Heart left ventricle (tissue), 13 donors: Measurements from ENCODE around the gene ZNF423.

Experiments used
- POLR2A ChIP-seq, 2 donors: fragments of 450-650 bp; IDR thresholded peaks; one replicate each; pipeline ENCODE4 v1.6.1; 2017; ENCODE audit warnings: antibody characterized with exemption in 2 of 2, mild to moderate bottlenecking in 2 of 2, moderate library complexity in 2 of 2
- TF ChIP-seq, protein P1 (sequence below), 12 donors: fragments of 200-600 bp; sonication (generic) in 4 of 12; IDR thresholded peaks; one replicate each; pipeline versions ENCODE4 v1.5.0 to v1.8.0; 2018 to 2022; ENCODE audit warnings: antibody characterized with exemption in 12 of 12, mild to moderate bottlenecking in 5 of 12
- donor health status: ischemic (EF 13 %, LVEDD 7.1; RV severe dilation, severe dysfunction).
- donor health status: DM: no; HTN: yes; CAD: no.
- donor health status: DM: no; HTN: no; CAD: no.
- donor health status: ischemic (EF 25% LVEDD 6.9; RV normal size, moderate dysfunction).
- donor health status: ischemic (EF 25% LVEDD 5.7; RV mildly dilated, moderate dysfunction).
- donor health status: ischemic (EF 35%, LVEDD 5.7; RV mildly dilated, moderate dysfunction).
- donor health status: nonischemic (EF 11% LVEDD 7.7; RV severe dilation, severe dysfunction).
- donor health status: DM: yes; HTN: yes; CAD: no.
- donor health status: PGD.
- donor health status: ischemic (EF 29% LVEDD 5.4; RV normal size, mild dysfunction).
- donor health status: nonischemic (EF 23%, LVEDD 6.1; RV moderate dilation, normal function).

DNA sequence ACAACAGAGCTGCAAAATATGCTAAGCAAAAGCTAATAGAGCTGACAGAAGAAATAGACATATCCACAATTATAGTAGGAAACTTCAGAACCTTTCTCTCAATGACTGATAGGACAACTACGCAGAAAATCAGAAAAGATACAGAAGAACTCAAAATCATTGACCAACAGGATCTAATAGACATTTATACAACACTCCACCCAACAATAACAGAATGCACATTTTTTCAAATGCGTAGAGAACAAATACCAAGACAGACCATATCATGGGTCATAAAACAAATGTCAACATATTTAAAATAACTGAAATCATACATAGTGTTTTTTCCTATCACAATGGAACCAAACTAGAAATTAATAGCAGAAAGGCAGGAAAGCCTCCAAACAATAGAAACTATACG lies 244.9 kb downstream of the ZNF423 start:
- TF ChIP-seq, protein P1, sequence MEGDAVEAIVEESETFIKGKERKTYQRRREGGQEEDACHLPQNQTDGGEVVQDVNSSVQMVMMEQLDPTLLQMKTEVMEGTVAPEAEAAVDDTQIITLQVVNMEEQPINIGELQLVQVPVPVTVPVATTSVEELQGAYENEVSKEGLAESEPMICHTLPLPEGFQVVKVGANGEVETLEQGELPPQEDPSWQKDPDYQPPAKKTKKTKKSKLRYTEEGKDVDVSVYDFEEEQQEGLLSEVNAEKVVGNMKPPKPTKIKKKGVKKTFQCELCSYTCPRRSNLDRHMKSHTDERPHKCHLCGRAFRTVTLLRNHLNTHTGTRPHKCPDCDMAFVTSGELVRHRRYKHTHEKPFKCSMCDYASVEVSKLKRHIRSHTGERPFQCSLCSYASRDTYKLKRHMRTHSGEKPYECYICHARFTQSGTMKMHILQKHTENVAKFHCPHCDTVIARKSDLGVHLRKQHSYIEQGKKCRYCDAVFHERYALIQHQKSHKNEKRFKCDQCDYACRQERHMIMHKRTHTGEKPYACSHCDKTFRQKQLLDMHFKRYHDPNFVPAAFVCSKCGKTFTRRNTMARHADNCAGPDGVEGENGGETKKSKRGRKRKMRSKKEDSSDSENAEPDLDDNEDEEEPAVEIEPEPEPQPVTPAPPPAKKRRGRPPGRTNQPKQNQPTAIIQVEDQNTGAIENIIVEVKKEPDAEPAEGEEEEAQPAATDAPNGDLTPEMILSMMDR (IDR thresholded peaks at IDR 0.05), result no peak
- no peak for TF ChIP-seq POLR2A (IDR thresholded peaks at IDR 0.05)
